ENCODE data around the gene INHBB.
"Not testable (repeated sequence)": the region's sequence is repeated elsewhere in the genome, so short reads cannot be mapped to it uniquely, and the experiment has no call there.

INHBB gene

DNA sequence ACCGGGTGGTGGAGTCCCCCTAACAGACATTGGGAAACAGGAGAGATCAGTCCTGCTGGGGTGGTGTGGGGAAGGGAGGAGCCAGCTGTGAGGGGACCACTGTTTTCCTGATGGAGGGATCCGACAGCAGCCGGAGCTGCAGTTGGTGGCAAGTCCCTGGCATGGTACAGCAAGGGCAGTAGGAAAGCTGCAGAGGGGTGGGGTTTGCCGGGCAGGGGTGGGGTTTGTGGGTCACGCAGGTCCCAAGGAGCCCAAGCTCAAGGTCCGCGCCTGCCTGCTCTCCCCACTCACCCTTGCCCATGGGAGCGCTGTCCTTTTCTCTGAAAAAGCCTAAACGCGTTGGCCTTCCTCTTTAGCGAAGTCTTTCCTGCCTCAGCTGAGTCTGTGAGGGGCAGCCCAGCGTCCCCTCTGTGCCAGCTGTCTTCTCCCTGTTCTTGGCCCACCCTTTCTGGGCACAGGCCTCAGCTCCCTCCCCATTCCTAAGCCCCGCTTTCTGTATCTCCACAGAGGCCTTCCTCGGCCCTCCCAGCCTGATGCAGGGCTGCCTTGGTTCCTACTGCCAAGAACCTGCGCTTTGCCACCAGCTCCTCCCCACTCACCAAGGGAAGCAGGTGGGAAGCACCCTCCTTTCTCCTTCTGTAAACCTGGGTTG lies 29.3 kb upstream of the INHBB start:
- no peak for DNase-seq (ENCODE audit: low read depth)

GRCh38 chr2:120317180-120317533 lies 28.8 kb upstream of the INHBB start:
- no peak for DNase-seq (ENCODE audit: low read depth)

- no peak for DNase-seq (ENCODE audit: low read depth)
Measured at GRCh38 chr2:120317916-120318315, 28.0 kb upstream of the INHBB start.

DNA sequence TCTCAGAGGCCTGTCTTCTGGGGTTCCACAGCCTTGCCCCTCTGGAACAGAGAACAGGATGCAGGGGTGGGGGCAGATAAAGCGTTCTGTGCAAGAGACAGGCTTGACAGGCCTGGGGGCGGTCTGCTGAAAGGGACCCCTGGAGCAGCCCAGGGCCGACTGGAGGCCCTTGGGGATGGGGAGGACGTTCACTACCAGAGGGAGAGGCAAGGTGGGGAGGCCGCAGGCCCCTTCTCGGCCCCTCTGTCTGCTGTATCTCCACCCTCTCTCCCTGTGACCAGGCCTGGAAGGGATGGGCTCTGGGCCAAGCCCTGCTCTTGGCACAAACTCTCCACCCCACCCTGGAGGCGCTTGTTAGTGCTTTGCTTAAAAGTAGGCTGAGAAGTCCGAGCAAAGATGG lies 27.3 kb upstream of the INHBB start:
- DNase-seq (ENCODE audit: low read depth): no peak

DNA sequence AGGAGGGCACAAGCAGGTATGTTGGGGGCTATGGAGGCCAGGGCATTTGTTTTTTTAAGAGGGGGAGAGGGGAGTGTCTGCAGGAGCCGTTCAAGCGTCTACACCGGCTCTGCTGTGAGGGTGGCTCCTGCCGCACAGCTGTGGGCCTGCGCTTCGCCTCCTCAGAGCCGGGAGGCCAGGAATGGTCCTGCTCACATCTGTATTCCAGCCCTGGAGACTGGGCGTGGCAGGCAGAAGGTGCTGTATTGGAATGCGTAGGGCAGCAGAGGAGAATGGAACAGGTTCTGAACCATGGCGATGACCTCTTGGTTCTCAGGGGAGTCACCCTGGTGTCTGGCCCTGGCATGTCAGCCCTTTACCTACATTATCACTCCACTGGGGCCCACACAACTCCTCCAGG lies 26.8 kb upstream of the INHBB start:
- no peak for DNase-seq (ENCODE audit: low read depth)

DNA sequence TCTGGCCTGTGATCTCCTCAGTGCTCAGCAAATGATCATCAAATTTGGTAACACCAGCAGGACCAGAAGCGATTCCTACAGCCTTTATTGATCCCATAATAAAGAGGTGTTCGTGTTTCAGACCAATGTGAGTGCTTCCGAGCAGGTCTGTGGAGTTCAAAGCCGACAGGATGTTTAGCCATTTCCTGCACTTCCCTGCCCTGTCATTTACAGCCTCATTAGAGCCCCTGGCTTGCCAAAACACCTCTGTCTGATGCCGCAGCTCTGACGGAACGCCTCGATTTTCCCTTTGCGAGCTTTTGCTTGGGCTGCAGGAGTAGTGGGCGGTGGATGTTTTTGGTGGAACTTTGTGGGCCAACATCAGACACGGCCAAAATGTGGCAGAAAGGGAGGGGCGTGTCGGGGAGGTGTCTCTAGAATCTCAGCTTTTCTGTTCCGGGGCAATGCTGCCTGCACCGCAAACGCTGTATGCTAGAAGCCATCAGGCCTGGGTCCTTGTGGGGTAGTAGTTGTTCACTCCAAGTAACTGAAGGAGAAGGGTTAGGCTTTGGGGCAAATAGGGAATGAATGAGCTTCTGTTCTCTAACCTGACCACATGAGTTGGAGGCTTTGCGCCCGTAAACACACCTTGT lies 26.1 kb upstream of the INHBB start:
- DNase-seq (ENCODE audit: low read depth): no peak

- no peak for DNase-seq (ENCODE audit: low read depth)
Measured at GRCh38 chr2:120320318-120320851, 25.6 kb upstream of the INHBB start.

GRCh38 chr2:120320887-120321556 lies 24.9 kb upstream of the INHBB start:
- DNase-seq (ENCODE audit: low read depth): not testable (repeated sequence)

DNA sequence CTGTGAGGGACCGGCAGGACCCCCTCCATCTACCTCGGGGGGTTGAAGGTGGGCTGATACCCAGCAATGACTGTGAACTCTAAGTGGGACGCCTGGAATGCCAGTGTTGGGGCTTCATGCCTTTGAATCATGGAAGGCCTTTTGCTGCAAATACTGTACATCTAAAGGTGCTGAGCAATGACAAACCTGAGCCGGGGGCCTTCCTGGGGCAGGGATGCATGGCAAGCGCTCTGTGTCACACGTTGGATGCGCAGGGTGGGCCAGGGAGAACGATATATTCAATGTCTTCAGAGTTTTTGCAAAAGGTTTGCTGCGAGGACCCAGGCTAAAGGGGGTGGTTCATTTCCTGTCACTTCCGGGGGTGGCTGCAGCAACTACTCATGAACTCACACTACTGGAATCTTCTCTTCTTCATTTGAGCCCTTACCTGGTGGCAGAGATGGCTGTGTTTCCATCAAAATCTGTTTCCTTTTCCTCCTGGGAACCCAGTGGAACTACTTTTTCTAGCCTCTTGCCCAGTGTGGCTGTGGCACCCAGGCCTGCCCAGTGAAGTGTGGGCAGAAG lies 24.1 kb upstream of the INHBB start:
- no peak for DNase-seq (ENCODE audit: low read depth)

GRCh38 chr2:120322329-120322728 lies 23.6 kb upstream of the INHBB start:
- no peak for DNase-seq (ENCODE audit: low read depth)

GRCh38 chr2:120323214-120323613 lies 22.7 kb upstream of the INHBB start:
- no peak for DNase-seq (ENCODE audit: low read depth)

- DNase-seq (ENCODE audit: low read depth): no peak
Measured at GRCh38 chr2:120323807-120324399, 22.0 kb upstream of the INHBB start.

- no peak for DNase-seq (ENCODE audit: low read depth)
Measured at GRCh38 chr2:120324933-120325332, 21.0 kb upstream of the INHBB start.

- DNase-seq (ENCODE audit: low read depth): no peak
Measured at GRCh38 chr2:120326066-120326465, 19.9 kb upstream of the INHBB start.

DNA sequence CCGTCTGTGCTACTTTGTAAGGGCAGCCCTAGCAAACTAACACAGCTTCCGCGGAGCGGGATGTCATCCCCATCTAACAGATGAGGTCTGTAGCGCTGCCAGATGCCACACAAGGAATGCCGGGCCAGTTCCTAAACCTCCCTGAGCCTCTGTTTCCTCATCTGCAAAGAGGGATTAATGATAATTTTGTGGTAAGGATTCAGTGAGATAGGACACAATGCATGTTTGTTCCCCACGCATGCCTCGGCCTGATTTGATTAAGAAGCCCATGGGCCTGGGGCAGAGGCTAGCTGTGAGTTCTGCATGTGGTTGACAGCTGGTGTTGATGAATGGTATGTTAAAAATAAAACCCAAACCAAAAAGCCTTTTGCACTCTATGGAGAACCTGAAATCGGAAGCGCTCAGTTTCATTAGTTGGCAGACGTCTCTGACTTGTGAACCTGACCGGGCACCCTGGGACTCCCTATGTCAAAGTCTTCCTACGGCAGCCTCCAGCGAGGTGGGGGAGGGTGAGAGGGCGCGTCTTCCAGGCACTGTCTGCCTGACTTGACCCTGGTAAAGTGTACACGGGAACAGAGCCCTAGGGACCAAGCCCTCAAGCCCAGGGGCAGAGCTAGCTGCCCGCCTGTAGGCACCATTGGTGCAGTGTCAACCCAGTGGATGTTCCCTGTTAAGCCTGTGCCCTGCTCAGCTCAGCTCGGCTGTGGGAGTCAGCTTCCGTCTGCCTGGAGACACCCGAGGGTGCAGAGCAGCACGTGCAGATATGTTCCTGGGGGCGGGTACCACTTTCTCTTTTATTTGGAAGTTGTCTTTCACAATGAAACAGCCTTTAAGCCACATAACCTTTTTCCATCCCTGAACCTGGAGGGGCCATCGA lies 14.8 kb upstream of the INHBB start:
- DNase-seq (ENCODE audit: low read depth): no peak

DNA sequence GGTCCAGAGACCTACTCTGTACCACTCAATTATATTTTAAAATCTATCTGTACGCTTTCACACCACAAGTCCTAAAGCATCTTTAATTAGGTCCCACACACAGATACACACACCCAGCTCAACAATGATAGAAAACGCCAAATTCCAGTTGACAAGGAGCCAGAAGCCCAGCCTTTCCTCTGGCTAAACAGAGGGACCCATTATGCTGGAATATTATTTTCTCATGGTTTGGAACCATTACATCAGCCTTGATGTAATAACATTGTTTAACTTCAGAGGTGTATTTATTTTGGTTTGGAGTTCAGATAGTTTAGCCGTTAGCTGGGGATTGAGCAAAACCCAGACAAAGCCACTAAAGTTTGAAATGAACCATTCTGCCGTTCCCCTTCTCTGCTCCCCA lies 14.0 kb upstream of the INHBB start:
- DNase-seq (ENCODE audit: low read depth): no peak

GRCh38 chr2:120332384-120332783 lies 13.6 kb upstream of the INHBB start:
- no peak for DNase-seq (ENCODE audit: low read depth)

GRCh38 chr2:120334068-120334467 lies 11.9 kb upstream of the INHBB start:
- no peak for DNase-seq (ENCODE audit: low read depth)

GRCh38 chr2:120336749-120337148 lies 9.2 kb upstream of the INHBB start:
- no peak for DNase-seq (ENCODE audit: low read depth)

DNA sequence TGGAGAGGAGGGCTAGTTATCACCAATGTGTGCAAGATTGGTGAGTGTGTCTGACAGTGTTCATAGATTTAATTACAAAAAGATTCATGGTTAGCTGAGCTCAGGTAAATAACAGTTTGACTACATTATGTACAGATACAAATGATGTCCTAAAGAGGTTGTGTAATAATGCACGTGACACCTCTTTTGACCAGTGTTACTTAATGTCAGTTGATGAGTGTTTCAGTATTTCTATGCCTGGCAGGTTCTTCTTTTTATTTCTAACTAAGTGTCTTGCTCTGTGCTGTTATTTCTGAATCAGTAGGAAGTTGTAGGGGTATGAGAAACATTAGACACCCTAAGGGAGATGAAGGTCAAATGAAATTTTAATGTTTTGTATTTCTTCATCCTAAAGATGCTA lies 7.9 kb upstream of the INHBB start:
- no peak for DNase-seq (ENCODE audit: low read depth)

DNA sequence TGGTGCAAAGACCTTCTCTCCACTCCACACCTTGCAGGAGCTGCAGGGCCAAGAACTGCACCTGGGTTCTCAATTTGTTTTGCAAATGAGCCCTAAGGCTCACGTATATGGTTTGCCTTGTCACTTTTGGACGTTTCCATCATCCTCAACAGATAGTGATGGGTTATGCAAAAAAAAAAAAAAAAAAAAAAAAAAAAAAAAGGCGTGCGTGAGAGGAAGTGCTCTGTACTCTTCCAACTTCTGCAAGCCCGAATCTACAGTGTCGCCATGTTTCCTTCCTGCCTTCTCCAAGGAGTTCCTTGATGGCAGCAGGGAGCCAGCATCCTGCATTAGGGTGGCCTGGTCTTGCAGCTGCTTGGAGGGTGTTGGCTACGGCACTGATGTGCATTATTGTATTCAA lies 4.0 kb upstream of the INHBB start:
- DNase-seq (ENCODE audit: low read depth): no peak

DNA sequence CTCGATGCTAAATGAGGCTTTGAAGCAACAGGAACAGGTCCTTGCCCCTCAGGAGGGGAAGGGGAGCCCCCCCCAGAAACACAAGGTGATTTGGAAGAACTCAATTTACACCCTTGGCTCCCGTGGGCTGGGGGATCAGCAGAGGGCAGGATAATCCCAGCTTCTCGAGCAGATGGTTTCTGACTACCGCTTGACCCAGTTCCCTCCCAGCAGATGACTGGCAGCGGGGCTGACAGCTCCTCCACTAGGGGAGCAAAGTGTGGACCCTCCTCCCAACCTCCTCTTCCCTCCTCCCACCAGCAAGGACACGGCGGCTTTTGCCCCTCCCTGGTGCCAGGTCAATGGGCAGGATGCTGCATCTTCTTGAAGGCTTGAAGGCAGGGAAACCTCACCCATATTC lies 3.5 kb upstream of the INHBB start:
- no peak for DNase-seq (ENCODE audit: low read depth)
